NT2/D1 (cell line): Measurements from ENCODE around the gene GPR152.

Source experiments
- SUZ12 ChIP-seq: IDR thresholded peaks from 2 replicates; pipeline ENCODE4 v1.6.1; 2011; ENCODE audit not compliant: insufficient read length, insufficient read depth; ENCODE audit errors: extremely low read depth
- YY1 ChIP-seq: IDR thresholded peaks from 2 replicates; pipeline ENCODE4 v1.6.1; 2011; ENCODE audit not compliant: insufficient read length, insufficient read depth
- ZNF274 ChIP-seq: IDR thresholded peaks from 2 replicates; pipeline ENCODE4 v1.6.1; 2011; ENCODE audit warnings: mild to moderate bottlenecking, low read depth, low read length

DNA sequence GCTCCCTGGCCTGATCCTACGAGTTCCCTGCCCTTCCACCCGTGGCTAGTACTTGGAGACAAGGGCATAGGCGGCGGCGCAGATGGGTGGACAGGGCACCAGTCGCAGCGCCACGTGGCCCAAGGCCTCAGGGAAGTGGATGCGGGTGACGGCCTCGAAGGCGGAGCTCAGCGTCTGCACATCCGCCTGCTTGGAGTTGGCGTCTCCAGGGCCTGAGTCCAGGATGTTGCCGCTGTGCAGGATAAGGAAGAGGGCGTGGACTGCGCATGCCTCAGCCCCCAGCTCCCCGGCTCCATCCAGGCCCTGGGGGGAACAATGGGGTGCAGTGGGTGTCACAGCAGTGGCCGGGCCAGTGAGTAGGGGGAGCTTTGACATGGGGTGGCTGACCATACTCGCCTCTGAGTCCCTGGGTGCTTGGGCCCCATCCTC, 46.0 kb upstream of the GPR152 start:
- TF ChIP-seq YY1 = no peak
- no peak for TF ChIP-seq ZNF274
- no peak for TF ChIP-seq SUZ12
